Pancreas (tissue), 10 donors: ENCODE results near the gene PAX2. TPM values are rescaled to one million over a fixed set of nuclear protein-coding genes. Genes with fewer than 3 reads are reported as not detected.

ENCODE experiments used
- ATAC-seq, 4 donors: fragments of 200-7000 bp; cut with Tn5 transposase; one replicate each; pipeline versions ENCODE4 v1.8.0 to v1.9.1; 2020; ENCODE audit warnings: mild to moderate bottlenecking in 4 of 4, moderate library complexity in 4 of 4
- DNase-seq, 6 donors: peaks; one replicate each; pipeline ENCODE4 v3.0.0-alpha.2; 2020
- FAIRE-seq: peaks from 2 replicates; lab custom pipeline; 2012; peaks lifted over from hg19 to GRCh38; lab: Jason Lieb, UNC
- H3K27ac ChIP-seq, 4 donors: fragments of 200-600 bp; sonication (generic); 1 replicate in 3 of 4; 2 replicates in 1 of 4; pipeline versions ENCODE4 v1.5.0 to v1.8.0; 2020
- H3K27me3 ChIP-seq, 4 donors: fragments of 200-600 bp; one replicate each; pipeline ENCODE4 v1.8.0; 2021
- H3K36me3 ChIP-seq, 3 donors: fragments of 200-600 bp; sonication (generic) in 1 of 3; one replicate each; pipeline versions ENCODE4 v1.5.0 to v1.8.0; 2020 to 2021
- H3K4me1 ChIP-seq, 3 donors: fragments of 200-600 bp; one replicate each; pipeline ENCODE4 v1.8.0; 2021
- H3K4me3 ChIP-seq, 4 donors: fragments of 200-600 bp; sonication (generic) in 2 of 4; one replicate each; pipeline versions ENCODE4 v1.5.0 to v1.8.0; 2020 to 2021
- H3K9me3 ChIP-seq, 4 donors: fragments of 200-600 bp; one replicate each; pipeline ENCODE4 v1.8.0; 2021
- WGBS, 2 donors: extraction: QIAGEN DNeasy Blood & Tissue Kit; methylation state at CpG; one replicate each; pipeline ENCODE4 v1.1.7; 2013; 5-methylcytosine and 5-hydroxymethylcytosine counted together
- intact Hi-C, 3 donors: fragments of 100-400 bp; cut with DNase I; formaldehyde crosslinking; loops; one replicate each; pipeline versions ENCODE4 v1.11.1 to v1.14.2; 2022
- polyA plus RNA-seq, 2 donors: library from polyadenylated mRNA; stranded (reverse); fragments of 200-250 nt; gene quantifications; one replicate each; pipeline ENCODE4 v1.2.3, GENCODE V29; 2013
- total RNA-seq, 6 donors: library from RNA; stranded (reverse); fragmentation: NEBNext Ultra II Directional in 4 of 6; extraction: Animal tissue kit (Norgen Biotek cat#: 25700) in 4 of 6; gene quantifications; one replicate each; pipeline versions ENCODE4 v1.2.1 to v1.2.4, GENCODE V29; 2021 to 2023
- TF ChIP-seq, protein P1 (sequence below), 4 donors: fragments of 200-600 bp; sonication (generic) in 3 of 4; IDR thresholded peaks; one replicate each; pipeline versions ENCODE4 v1.5.0 to v1.8.0; 2021; ENCODE audit warnings: antibody characterized with exemption in 4 of 4
- donor health status: healthy with polysubstance abuse.
- donor health status: DM: no; HTN: no; CAD: no; lungs with moderate emphysema.
- donor health status: DM: no; HTN: no; CAD: no.
- donor health status: control.
- donor health status: control.
- donor health status: Bipolar disorder and iron deficiency.
- donor health status: DM: yes; HTN: yes; CAD: no.
- donor health status: DM: no; HTN: no; CAD: no.
- donor health status: DM: no; HTN: no; CAD: no.
- donor health status: DM: yes; HTN: yes; CAD: no.

Gene PAX2
- total and polyA plus RNA-seq, 8 donors: 0.07 to 0.49 (median 0.26) TPM

DNA sequence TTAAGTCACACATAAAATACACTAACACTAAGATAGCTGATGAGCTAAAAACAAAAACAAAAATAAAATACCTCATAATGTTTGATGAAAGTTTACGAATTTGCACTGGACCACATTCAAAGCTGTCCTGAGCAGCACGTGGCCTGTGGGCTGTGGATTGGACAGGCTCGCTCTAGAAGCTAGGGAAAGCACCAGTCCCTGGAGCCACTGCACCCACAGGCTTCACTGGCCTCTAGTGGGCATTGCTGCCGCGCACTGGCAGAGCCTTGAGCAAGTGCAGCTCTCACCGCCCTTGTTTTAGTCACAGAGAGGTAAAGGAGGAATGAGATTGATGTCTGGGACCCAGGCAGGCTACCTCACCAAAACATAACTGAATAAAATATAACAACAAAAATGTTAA lies 67.6 kb downstream of the PAX2 start:
- no peaks in the 10 kb centered on the region for H3K36me3 ChIP-seq
- no peak overlapping the region for H3K4me3 ChIP-seq
- no peaks in the 10 kb centered on the region for H3K9me3 ChIP-seq
- peaks cover 0 to under 1% (median 0%) of the 10 kb centered on the region in 4 donors for H3K27me3 ChIP-seq
- H3K4me1 ChIP-seq: peaks cover 0 to 8% (median 6%) of the 10 kb centered on the region in 3 donors
- ATAC-seq (no peak), FAIRE-seq (no peak), DNase-seq (no peak)
- H3K27ac ChIP-seq: no peak overlapping the region
- intact Hi-C loops: no loop called here
- TF ChIP-seq, protein P1, sequence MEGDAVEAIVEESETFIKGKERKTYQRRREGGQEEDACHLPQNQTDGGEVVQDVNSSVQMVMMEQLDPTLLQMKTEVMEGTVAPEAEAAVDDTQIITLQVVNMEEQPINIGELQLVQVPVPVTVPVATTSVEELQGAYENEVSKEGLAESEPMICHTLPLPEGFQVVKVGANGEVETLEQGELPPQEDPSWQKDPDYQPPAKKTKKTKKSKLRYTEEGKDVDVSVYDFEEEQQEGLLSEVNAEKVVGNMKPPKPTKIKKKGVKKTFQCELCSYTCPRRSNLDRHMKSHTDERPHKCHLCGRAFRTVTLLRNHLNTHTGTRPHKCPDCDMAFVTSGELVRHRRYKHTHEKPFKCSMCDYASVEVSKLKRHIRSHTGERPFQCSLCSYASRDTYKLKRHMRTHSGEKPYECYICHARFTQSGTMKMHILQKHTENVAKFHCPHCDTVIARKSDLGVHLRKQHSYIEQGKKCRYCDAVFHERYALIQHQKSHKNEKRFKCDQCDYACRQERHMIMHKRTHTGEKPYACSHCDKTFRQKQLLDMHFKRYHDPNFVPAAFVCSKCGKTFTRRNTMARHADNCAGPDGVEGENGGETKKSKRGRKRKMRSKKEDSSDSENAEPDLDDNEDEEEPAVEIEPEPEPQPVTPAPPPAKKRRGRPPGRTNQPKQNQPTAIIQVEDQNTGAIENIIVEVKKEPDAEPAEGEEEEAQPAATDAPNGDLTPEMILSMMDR (IDR thresholded peaks at IDR 0.05): no peak
- WGBS, 2 donors: 73 to 89% methylated on average over 6 of the region's 6 CpGs

DNA sequence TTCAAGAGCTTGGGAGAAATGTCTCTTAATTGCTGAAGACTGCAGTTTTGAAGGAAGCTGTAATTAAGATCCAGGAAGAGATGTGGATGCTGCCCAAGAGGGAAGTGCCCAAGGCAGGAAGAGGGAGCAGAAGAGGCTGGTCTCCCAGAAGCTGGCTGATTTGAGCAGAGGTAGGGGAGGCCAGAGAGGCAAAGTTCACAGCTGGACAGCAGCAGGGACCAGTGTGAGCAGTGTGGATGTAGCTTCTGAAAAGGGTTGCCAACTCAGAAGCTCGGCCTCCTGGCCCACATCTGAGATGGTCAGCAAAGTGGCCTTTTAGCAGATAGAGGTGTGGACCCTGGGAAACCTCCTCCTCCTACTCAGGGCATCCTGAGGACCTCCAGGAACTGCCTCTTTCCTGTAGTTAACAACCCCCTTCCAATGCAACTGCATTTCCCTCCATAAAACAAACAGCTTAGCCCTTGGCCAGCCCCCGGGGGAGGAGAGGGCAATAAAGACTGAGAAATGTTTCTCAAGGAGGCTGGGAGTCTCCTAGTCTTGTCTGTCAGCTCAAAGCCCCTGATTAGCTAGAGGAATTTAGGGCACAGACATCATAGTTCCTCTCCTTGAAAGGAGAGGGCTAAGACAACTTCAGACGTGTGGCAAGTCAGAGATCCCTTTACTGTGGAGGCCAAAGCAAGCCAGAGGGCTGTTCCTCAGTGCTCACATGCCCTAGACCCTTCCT lies 69.5 kb downstream of the PAX2 start:
- FAIRE-seq: no peak
- H3K27ac ChIP-seq: no peak overlapping the region
- intact Hi-C loops: no loop called here
- ATAC-seq: no peak
- H3K4me3 ChIP-seq: no peak overlapping the region
- H3K36me3 ChIP-seq: no peaks in the 10 kb centered on the region
- 50 to 56% methylated on average over 3 of the region's 3 CpGs for WGBS, 2 donors
- no peak for DNase-seq
- H3K27me3 ChIP-seq: peaks cover 0 to 9% (median 0%) of the 10 kb centered on the region in 4 donors
- H3K9me3 ChIP-seq: no peaks in the 10 kb centered on the region
- TF ChIP-seq, protein P1 (IDR thresholded peaks at IDR 0.05): no peak
- peaks cover 0 to 8% (median 6%) of the 10 kb centered on the region in 3 donors for H3K4me1 ChIP-seq

DNA sequence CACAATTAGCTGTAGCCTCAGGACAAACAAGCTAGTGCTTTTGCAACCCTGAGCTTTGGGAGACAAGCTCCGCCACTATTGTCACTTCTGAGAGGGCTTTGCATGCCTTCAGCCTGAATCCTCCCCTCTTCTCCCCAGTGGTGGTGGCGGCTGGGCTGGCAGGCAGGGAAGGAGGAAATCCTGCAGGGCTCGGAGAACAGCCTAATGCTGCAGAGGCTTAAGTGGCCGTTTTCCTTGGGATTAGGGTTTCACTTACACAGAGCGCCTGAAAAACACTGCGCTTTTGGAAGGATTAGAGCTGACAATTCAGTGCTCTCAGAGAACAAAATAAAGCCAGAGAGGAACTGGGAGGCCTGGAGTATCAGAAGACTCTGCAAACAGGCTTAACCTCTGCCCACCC lies 71.3 kb downstream of the PAX2 start:
- H3K4me1 ChIP-seq: no peaks in the 10 kb centered on the region
- no peak for FAIRE-seq
- H3K4me3 ChIP-seq: no peak overlapping the region
- intact Hi-C loops: no loop called here
- no peak for DNase-seq
- peaks cover 0 to 9% (median 0%) of the 10 kb centered on the region in 4 donors for H3K27me3 ChIP-seq
- no peaks in the 10 kb centered on the region for H3K9me3 ChIP-seq
- WGBS, 2 donors: 64 to 69% methylated on average over 5 to 6 of the region's 6 CpGs
- ATAC-seq: no peak
- TF ChIP-seq, protein P1 (IDR thresholded peaks at IDR 0.05): no peak
- H3K27ac ChIP-seq: no peak overlapping the region
- no peaks in the 10 kb centered on the region for H3K36me3 ChIP-seq

DNA sequence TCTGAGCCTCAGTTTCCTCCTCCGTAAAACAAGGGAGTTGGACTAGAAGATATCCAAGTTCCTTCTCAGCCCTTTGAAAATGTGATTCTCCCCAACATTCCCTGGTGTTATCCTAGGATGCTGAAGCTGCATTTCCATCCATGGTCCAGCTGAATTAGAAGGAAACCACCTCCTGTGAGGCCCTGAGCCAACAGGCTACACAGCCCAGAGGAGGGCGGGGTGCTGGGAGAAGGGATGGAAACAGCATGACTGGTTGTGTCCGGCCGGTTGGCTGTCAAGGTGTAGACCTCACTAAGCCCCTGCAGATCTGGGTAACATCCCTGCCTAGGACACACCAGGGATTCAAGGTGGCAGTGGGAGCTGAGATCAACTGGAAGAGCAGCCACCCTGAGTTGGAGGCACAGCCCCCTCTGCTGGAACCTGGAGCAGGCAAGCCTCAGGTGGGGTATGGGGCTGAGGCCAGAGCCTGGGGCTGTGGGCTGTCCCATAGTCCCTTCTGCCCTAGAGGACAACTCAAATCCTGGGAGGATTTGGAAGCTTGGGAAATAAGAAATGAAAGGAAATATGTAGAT lies 72.0 kb downstream of the PAX2 start:
- Histone ChIP-seq H3K4me1 (no peaks in the 10 kb centered on the region), H3K4me3 (no peak overlapping the region), H3K36me3 (no peaks in the 10 kb centered on the region), H3K9me3 (no peaks in the 10 kb centered on the region), H3K27me3 (peaks cover 0 to 9% (median 0%) of the 10 kb centered on the region in 4 donors), H3K27ac (no peak overlapping the region)
- WGBS, 2 donors: 52 to 62% methylated on average over 4 of the region's 4 CpGs
- no peak for FAIRE-seq
- intact Hi-C loops: no loop called here
- TF ChIP-seq, protein P1 (IDR thresholded peaks at IDR 0.05): no peak
- ATAC-seq: no peak
- no peak for DNase-seq

DNA sequence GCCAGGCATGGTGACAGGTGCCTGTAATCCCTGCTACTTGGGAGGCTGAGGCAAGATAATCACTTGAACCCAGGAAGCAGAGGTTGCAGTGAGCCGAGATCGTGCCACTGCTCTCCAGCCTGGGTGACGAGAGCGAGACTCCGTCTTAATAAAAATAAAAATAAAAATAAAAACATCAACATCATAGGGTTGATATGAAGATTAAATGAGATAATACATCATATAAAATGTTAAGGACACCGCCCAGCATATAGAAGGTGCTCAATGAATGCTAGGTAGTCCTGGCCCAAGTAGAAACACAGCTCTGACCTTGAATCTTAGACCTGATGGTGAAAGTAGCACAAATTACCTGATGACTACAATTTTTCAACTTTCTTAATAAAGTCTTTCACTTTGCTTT lies 74.0 kb downstream of the PAX2 start:
- Histone ChIP-seq H3K4me3 (no peak overlapping the region), H3K27me3 (peaks cover 0 to 9% (median 0%) of the 10 kb centered on the region in 4 donors), H3K36me3 (no peaks in the 10 kb centered on the region), H3K9me3 (no peaks in the 10 kb centered on the region), H3K27ac (no peak overlapping the region), H3K4me1 (no peaks in the 10 kb centered on the region)
- ATAC-seq (no peak), DNase-seq (no peak), FAIRE-seq (no peak)
- WGBS, 2 donors: 88 to 92% methylated on average over 6 of the region's 6 CpGs
- TF ChIP-seq, protein P1 (IDR thresholded peaks at IDR 0.05): no peak
- intact Hi-C loops: no loop called here
